ENCODE results near the gene TMEM255B.
A peak's percentile ranks its signal among the peaks of the same experiment; 100 is the strongest.

TMEM255B gene

GRCh38 chr13:113837560-113838355, 78.7 kb downstream of the TMEM255B start:
- DNase-seq: no peak

- DNase-seq: no peak
These were observed 79.7 kb downstream of the TMEM255B start for GRCh38 chr13:113838711-113839201.

DNA sequence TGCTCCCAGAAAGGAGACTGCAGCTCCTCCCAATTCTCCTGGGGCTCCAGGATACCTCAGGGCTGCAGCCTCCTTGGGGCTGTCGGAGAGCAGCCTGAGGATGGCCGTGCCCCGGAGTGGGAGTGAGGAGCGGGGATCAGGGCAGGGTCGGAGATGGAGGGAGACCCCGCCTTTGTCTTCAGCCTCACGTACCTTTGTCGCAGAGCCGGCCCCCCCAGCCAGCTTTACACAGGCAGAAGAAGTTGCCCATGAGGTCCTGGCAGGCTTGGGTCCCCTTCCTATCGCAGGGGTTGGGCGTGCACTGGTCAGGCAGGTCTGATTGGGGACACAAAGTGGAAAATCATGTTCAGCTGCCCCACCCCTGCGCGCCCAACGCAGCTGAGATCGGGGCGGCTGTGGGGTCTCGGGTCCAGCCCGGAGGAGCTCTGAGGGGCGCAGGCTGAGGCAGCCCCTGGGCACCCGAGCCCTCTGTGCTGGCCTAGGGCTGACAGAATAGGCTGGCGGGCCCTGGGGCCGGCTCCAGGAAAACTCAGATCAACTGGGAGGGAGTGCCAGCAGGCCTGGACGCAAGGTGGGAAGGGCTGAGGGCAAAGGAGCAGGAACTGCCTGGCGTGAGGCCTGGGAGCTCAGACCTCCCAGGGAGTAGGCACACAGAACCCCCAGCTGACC, 80.6 kb downstream of the TMEM255B start:
- DNase-seq: no peak

DNA sequence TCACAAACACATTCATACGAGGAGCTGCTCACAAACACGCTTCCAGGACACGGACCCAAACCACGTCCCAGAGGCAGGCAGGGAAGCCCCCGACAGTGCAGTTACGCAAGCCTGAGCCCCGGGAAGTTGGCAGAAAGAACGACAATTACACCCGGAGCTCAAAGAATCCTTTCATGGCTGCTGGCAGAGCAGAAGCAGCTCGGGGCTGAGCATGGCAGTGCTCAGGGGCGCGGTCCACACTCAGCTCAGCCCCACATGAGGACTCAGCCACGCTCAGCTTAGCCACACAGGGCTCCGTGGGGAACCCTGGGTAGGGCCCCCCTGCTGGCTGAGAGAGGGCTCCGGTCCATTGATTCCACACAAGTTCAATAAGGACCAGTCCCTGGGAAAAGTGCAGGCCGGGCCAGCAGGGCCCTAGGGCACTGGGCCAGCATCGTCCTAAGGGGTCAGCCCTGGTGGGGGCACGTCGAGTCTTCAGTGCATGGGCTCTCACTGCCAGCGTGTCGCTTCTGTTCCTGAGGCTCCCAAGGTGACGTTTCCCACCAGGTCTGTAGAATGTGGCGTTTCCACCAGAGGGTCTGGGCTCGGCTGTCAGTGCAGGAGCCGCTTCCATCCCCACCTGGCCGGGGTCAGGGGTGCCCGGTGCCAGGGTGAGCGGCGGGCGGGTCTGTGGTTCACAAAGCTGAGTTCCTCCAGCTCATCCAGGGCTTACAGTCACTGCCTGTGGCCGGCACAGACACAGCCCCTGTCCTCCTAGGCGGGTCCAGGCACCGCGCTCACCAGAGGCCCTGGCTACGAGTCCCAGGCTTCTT, 81.7 kb downstream of the TMEM255B start:
- no peak for DNase-seq

DNA sequence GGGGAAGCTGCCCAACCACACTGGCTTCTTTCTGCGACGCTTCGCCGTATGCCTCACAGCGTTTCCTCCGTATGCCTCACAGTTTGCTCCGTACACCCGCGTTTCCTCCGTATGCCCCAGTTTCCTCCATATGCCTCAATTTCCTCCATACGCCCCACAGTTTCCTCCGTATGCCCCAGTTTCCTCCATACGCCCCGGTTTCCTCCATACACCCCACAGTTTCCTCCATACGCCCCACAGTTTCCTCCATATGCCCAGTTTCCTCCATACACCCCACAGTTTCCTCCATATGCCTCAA, 82.3 kb downstream of the TMEM255B start:
- peak in 2 of 5 experiments; percentile 37 to 60 for DNase-seq

- DNase-seq: no peak
These were observed 83.5 kb downstream of the TMEM255B start for GRCh38 chr13:113842336-113843062.

DNA sequence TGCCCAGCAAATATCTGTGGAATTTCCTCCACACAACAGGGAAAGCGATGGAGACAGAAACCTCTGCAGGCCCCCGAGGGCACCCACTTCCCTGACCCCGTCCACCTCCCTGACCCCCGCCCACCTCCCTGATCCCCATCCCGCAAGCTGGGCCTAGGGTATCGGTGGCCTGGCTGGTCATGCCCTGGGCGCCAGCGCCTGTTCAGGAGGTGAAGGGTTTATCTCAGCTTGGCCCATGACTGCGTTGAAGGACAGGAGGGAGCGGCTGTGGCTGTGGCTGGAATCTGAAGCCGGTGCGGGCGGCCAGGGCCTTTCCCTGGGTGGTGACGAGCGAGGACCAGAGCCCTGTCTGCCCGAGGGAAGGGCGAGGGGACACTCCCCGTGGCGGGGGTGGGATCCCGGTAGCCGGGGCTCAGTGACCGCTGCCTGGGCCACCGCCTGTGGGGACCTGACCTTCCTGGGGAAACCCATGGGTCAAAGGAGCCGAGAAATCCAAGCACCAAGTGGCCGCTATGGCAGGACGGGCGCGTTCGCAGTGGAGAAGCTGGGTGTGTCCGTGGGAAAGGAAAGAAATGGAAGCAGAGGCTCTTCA, 84.1 kb downstream of the TMEM255B start:
- no peak for DNase-seq

- DNase-seq: no peak
These were observed 85.0 kb downstream of the TMEM255B start for GRCh38 chr13:113843864-113844556.

- DNase-seq: no peak
These were observed 86.0 kb downstream of the TMEM255B start for GRCh38 chr13:113845055-113845454.

- DNase-seq: no peak
These were observed 87.0 kb downstream of the TMEM255B start for GRCh38 chr13:113845723-113846635.

GRCh38 chr13:113846636-113847318, 87.8 kb downstream of the TMEM255B start:
- DNase-seq: peak in 2 of 5 experiments; percentile 29 to 74

DNA sequence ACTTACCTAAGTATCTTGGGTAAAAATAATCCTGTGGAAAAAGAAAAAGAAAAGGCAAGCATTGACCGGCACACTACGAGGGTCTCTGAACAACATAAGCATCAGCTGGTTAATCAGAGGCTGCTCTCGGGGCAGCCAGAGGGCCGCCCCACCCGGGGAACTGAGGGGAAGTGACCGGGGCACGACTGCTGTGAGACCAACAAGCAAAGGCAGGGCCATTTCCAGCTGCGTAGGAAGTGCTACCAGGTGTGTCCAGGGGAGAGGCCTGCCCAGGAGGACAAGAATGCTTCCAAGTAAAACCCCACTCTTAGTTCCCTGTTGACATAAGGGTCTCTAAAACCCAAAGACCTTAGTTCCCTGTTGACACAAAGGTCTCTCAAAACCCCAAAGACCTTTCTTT, 89.0 kb downstream of the TMEM255B start:
- DNase-seq: no peak

GRCh38 chr13:113848431-113849260, 89.6 kb downstream of the TMEM255B start:
- DNase-seq: no peak

- no peak for DNase-seq
These were observed 90.5 kb downstream of the TMEM255B start for GRCh38 chr13:113849546-113849945.

GRCh38 chr13:113849981-113850721, 91.1 kb downstream of the TMEM255B start:
- DNase-seq: no peak

DNA sequence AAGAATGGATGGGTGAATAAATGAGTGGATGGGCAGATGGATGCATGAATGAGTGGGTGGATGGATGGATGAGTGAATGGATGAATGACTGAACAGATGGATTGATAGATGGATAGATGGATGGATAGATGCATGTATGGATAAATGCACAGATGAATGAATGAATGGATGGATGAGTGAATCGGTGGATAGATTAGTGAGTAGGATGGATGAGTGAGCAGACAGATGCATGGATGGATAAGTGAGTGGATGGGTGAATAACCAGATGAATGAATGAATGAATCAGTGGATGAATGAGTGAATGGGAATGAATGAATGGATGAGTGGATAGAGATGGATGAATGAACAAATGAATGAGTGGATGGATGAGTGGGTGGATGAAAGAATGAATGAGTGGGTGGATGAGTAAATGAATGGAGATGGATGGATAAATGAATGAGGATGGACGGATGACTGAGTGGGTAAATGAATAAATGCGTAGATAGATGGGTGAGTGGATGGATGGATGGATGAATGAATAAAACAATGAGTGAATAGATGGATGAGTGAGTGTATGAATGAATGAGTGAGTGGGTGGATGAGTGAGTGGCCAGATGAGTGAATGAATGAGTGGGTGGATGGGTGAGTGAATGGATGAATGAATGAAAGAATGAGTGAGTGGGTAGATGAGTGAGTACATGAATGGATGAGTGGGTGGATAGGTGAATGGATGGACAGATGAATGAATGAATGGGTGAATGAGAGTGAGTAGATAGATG, 91.9 kb downstream of the TMEM255B start:
- no peak for DNase-seq

DNA sequence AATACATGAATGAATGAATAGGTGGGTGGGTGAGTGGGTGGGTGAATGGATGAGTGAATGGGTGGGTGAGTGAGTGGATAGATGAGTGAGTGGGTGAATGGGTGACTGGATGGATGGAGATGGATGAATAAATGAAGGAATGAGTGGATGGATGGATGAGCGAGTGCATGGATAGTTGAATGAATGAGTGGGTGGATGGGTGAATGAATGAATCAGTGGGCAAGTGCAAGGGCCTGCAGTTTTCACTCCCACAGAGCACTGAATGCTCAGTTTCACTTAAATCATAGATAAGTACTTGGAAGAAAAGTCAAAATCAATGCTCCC, 92.4 kb downstream of the TMEM255B start:
- no peak for DNase-seq

All from T-helper 2 cell (primary cell).